Measurements from ENCODE around the gene SPG11.
"Not testable (repeated sequence)": the region's sequence is repeated elsewhere in the genome, so short reads cannot be mapped to it uniquely, and the experiment has no call there.

SPG11 gene

DNA sequence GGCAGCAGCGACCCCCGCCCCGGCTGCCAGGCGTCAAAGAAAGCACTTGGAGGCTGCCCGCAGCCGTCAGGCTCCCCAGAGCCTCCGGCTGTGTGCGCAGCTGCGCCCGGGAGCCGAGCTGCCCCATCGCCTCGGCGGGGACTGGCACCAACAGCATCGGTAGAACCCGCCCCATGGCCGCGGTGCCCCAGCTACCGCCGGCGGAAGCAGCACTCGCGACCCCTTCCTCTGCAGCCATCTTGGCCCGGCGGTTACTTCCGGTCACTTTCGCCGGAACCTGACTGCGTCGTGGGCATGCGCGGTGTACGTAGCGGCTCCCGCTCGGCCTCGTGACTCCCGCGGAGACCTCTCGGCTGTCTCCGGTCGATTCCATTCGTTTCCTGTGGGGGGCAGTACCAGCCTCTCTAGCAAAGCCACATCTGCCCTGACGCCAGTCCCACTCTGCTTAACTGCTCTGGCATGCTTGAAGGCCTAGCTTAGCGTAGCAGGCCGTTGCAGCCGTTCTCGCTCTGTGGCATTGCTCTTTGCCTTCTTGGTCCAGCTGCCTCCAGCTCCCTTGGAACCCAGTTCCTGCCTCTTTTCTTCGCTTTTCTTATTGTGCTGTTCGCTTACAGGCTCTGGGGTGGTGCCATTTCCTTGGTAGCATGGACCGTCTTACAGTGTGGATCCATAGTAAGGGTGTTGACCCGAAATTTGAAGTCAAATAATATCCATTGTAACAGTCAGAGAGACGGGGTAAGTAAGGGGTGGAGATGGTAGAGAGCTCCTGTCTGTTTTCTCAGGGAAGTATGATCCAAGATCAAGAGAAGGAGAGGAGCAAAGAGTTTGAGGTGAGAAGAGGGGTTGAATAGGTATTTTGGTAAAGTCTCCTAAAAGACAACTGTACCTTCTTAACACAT lies at the start of gene SPG11:
TSS of gene SPG11 (minus strand) at position 253 of the 899 bp plus-strand sequence. CDS start at position 238, 15 bp downstream.
- DNase-seq = peak; percentile 98

- peak; percentile 68 for DNase-seq
Measured at GRCh38 chr15:44712346-44713005, 49.0 kb upstream of the SPG11 start.

DNA sequence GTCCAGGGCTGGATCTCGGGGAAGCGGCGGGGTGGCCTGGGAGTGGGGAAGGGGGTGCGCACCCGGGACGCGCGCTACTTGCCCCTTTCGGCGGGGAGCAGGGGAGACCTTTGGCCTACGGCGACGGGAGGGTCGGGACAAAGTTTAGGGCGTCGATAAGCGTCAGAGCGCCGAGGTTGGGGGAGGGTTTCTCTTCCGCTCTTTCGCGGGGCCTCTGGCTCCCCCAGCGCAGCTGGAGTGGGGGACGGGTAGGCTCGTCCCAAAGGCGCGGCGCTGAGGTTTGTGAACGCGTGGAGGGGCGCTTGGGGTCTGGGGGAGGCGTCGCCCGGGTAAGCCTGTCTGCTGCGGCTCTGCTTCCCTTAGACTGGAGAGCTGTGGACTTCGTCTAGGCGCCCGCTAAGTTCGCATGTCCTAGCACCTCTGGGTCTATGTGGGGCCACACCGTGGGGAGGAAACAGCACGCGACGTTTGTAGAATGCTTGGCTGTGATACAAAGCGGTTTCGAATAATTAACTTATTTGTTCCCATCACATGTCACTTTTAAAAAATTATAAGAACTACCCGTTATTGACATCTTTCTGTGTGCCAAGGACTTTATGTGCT lies 48.4 kb upstream of the SPG11 start:
- DNase-seq = peak; percentile 64

DNA sequence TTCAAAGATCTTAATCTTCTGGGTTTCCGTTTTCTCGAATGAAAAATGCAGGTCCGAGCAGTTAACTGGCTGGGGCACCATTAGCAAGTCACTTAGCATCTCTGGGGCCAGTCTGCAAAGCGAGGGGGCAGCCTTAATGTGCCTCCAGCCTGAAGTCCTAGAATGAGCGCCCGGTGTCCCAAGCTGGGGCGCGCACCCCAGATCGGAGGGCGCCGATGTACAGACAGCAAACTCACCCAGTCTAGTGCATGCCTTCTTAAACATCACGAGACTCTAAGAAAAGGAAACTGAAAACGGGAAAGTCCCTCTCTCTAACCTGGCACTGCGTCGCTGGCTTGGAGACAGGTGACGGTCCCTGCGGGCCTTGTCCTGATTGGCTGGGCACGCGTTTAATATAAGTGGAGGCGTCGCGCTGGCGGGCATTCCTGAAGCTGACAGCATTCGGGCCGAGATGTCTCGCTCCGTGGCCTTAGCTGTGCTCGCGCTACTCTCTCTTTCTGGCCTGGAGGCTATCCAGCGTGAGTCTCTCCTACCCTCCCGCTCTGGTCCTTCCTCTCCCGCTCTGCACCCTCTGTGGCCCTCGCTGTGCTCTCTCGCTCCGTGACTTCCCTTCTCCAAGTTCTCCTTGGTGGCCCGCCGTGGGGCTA lies 47.8 kb upstream of the SPG11 start, which contains the start of the genes B2M and PATL2:
TSS of gene B2M (plus strand) at position 422 of the 647 bp plus-strand sequence. CDS start at position 452, 30 bp downstream.
TSS of gene PATL2 (minus strand) at position 228 of the 647 bp plus-strand sequence. CDS start 34,833 bp downstream, outside the sequence.
- peak; percentile 96 for DNase-seq

- DNase-seq = no peak
Measured at GRCh38 chr15:44710236-44711095, 47.0 kb upstream of the SPG11 start.

DNA sequence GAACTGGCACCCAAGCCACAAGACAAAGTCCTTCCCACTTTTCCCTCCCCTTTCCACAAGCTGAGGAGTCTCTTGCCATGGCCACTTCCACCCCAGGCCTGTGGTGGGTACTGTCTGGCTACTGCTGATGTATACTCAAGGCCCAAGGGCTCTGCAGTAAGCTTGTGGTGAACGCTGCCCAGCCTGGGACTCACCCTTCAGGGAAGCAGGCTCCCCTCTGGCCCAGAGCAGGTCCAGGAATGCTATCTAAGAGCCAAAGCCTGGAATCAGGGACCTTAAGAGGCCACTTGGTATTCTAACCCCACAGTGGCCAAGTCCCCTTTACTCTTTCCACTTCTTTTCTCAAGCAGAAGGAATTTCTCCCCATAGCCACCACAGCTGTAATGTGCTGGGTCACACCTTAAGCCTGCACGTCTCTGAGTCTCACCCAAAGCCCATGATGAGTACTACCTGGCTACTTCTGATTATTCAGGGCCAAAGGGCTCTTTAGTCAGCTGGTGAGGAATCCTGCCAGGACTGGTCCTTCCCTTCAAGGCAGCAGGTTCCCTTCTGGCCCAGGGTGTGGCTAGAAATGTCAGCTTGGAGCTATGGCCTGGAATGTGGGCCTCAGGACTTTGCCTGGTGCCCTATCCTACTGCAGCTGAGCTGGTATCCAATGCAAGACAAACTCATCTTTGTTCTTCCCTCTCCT lies 43.6 kb upstream of the SPG11 start:
- DNase-seq = no peak

- no peak for DNase-seq
Measured at GRCh38 chr15:44706401-44706800, 42.9 kb upstream of the SPG11 start.

DNA sequence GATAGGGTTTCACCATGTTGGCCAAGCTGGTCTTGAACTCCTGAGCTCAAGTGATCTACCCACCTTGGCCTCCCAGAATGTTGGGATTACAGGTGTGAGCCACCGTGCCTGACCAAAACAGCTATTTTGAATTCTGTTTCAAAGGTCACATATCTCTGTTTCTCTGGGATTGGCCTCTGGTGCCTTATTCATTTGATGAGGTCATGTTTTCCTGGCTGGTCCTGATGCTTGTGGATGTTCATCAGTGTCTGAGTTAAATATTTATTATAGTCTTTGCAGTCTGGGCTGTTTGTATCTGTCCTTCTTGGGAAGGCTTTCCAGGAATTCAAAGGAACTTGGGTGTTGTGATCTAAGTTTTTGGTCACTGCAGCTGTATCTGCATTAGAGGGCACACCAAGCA lies 42.5 kb upstream of the SPG11 start:
- DNase-seq = no peak

DNA sequence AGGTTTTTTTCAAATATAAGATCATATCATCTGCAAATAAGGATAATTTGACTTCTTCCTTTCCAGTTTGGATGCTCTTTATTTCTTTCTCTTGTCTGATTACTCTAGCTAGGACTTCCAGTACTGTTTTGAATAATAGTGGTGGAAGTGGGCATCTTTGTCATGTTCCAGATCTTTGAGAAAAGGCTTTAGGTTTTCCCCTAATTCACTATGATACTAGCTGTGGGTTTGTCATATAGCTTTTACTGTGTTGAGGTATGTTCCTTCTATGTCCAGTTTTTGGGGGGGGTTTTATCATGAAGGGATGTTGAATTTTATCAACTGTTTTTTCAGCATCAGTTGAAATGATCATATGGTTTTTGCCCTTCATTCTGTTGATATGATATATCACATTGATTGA lies 37.2 kb upstream of the SPG11 start:
- DNase-seq = not testable (repeated sequence)

DNA sequence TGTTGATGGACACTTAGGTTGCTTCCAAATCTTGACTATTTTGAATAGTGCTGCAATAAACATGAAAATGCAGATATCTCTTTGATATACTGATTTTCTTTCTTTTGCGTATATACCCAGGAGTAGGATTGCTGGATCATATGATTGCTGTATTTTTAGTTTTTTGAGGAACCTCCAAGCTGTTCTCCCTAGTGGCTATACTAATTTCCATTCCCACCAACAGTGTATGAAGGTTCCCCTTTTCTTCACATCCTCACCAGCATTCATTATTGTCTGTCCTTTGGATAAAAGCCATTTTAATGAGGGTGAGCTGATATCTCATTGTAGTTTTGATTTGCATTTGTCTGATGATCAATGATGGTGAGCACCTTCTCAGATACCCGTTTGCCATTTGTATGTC lies 35.2 kb upstream of the SPG11 start:
- DNase-seq = no peak

DNA sequence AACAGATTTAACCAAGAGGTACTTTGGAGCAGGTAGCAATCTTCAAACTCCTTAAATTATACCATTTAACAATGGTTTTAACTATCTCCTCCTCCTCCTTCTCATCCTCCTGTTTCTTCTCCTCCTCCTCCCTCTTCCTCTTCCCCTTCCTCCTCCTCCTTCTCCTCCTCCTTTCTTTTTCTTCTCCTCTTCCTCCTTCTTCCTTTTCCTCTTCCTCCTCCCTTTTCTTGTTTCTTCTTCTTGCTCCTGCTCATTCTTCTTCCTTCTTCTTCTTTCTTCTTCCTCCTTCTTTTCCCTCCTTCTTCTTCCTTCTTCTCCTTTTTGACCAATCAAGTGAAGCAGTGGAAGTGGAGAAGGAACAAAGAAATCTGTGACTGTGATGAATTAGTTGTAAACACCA lies 33.6 kb upstream of the SPG11 start:
- no peak for DNase-seq

DNA sequence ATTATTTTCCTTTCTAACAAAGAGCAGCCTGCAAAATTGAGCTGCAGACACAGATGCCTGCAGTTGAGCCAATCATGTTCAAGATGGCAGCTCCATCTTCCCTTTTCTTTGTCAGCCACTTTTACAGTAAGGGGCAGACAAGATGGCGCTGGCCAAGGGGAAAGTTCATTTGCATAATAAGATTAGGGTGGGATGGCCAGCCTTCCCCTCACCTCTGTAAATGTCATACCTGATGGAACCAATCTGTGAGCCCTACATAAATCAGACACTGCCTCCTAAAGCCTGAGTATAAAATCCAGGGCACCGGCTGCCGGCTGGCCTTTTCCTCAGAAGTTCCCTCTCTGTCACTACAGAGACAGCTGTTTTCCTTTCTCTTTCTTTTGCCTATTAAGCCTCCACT lies 31.8 kb upstream of the SPG11 start:
- no peak for DNase-seq

DNA sequence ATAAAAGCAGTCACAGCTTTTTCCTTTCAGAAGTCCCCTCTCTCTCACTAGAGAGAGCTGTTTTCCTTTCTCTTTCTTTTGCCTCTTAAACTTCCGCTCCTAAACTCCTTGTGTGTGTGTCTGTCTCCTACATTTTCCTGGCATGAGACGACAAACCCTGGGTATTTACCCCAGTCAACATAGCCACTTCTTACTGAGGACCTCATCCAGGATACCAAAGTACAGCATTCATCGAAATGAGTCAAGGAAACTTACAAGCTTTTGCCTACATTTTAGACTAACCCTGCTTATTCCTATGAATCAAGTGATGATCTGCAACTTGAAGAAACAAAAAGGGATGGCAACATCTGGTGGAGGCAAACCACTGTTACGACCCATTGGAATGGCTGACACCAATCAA lies 31.0 kb upstream of the SPG11 start:
- no peak for DNase-seq

DNA sequence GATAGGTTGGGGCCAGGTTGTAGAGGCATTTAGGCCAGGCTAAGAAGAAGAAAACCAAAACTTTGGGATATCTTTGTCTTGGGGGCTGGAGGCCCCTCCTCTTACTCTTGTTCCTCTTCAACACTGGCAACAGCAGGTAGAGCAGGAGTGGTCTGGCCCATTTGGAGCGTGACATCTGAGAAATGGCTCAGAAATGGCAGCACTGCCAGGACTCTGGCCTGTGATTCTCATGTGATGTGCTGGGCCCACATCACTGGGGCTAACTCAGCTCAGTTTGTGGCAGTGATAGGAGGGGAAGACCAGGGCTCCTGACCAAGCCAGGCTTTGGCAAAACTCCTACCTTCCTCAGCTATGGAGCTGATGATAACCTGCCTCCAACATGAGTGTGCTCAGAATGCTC lies 29.2 kb upstream of the SPG11 start:
- no peak for DNase-seq

DNA sequence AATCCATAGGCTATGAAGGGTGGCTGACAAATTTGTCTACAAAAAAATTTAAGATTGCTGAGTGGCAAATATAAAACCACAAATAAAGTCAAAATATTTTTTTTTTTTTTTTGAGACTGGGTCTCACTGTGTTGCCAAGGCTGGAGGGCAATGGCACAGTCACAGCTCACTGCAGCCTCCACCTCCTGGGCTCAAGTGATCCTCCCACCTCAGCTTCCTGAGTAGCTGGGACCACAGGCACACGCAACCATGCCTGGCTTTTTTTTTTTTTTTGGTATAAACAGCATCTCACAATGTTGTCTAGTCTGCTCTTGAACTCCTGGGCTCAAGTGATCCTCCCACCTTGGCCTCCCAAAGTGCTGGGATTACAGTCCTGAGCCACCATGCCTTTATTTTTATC lies 26.8 kb upstream of the SPG11 start:
- DNase-seq = not testable (repeated sequence)

GRCh38 chr15:44689318-44689717 lies 25.9 kb upstream of the SPG11 start:
- DNase-seq = not testable (repeated sequence)

DNA sequence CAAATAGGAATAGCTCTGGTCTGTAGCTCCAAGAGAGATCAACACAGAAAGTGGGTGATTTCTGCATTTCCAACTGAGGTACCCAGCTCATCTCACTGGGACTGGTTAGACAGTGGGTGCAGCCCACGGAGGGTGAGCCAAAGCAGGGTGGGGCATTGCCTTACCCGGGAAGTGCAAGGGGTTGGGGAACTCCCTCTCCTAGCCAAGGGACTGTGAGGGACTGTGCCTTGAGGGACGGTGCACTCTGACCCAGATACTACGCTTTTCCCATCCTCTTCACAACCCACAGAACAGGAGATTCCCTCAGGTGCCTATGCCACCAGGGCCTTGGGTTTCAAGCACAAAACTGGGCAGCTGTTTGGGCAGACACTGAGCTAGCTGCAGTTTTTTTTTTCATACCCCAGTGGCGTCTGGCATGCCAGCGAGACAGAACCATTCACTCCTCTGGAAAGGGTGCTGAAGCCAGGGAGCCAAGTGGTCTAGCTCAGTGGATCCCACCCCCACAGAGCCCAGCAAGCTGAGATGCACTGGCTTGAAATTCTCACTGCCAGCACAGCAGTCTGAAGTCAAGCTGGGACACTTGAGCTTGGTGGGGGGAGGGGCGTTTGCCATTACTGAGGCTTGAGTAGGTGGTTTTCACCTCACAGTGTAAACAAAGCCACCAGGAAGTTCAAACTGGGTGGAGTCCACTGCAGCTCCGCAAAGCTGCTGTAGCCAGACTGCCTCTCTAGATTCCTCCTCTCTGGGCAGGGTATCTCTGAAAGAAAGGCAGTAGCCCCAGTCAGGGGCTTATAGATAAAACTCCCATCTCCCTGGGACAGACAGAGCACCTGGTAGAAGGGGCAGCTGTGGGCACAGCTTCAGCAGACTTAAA lies 19.6 kb upstream of the SPG11 start:
- peak; percentile 79 for DNase-seq

GRCh38 chr15:44682211-44682610 lies 18.7 kb upstream of the SPG11 start:
- DNase-seq = no peak

GRCh38 chr15:44676676-44677075 lies 13.2 kb upstream of the SPG11 start:
- peak; percentile 57 for DNase-seq

GRCh38 chr15:44675911-44676310 lies 12.4 kb upstream of the SPG11 start:
- DNase-seq = no peak

Measured in stimulated activated CD4-positive, alpha-beta T cell treated with anti-CD3 and anti-CD28 coated beads, Interleukin-1b, Interleukin-23, amount 100 ng/mL, for 48 hours (primary cell).